Posterior cingulate gyrus (tissue), 11 donors: ENCODE measurements around the gene ADAR.

Source experiments
- DNase-seq, 10 donors: peaks; one replicate each; pipeline versions ENCODE4 v3.0.0 to v3.0.0-alpha.2; 2020 to 2021; ENCODE audit warnings: mixed read lengths in 3 of 10
- intact Hi-C: fragments of 100-400 bp; cut with DNase I; formaldehyde crosslinking; loops from one replicate; pipeline ENCODE4 v1.15.1; 2023

The ADAR gene

DNA sequence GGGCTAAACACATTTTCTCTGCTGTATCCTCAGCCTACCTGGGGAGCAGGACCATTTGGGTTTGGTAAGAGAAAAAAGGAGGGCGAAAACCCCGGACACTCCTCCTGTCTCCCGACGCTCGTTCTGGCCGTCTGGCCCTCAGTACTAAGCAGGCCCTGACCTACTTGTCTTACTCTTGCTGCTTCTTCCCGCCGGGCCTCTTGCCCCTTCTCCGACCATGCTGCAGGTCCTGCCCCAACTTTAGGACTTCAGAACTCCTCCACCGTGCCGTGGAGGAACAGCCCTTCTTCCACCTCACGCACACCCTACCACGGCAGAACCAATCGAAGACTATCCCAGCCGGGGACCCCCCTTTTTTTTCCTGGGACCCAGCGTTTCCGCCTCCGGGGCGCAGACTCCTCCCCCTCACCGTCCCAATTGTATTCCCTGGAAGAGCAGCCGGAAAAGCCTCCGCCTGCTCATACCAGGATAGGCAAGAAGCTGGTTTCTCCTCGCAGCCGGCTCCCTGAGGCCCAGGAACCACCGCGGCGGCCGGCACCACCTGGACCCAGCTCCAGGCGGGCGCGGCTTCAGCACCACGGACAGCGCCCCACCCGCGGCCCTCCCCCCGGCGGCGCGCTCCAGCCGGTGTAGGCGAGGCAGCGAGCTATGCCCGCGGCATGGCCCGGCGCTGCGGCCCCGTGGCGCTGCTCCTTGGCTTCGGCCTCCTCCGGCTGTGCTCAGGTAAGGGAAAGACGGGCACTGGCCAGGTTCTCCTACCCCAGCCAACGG, 40.4 kb downstream of the ADAR start, which contains the start of gene CHRNB2:
TSS of gene CHRNB2 (plus strand) at position 393 of the 771 bp plus-strand sequence. CDS start at position 660, 267 bp downstream.
- peak; percentile 52 to 94 (median 72) for DNase-seq
- intact Hi-C loops = loop anchor here (5.0 kb wide), 1 partner anchor 40 kb away; the partner anchor contains the start of gene ADAR

DNA sequence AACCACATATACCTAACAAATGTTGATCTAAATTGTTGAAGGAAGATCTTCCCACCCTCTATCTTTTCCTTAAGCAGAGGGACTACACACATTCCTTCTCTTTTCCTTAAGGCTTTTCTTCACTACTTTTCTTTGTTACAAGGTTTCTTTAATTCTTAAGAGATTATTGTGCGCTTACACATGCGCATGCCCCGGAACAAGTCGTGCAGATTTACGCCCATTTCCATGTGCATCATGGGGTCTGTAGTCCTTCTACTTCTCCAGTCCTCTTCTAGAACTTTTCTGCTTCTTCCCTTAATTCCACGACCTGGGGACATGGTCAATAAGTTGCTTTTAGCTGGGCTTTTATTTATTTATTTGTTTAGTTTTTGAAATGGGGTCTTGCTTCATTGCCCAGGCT, 42.1 kb downstream of the ADAR start:
- DNase-seq = no peak
- intact Hi-C loops = loop anchor here (5.0 kb wide), 1 partner anchor 41 kb away; the partner anchor contains the start of gene ADAR

DNA sequence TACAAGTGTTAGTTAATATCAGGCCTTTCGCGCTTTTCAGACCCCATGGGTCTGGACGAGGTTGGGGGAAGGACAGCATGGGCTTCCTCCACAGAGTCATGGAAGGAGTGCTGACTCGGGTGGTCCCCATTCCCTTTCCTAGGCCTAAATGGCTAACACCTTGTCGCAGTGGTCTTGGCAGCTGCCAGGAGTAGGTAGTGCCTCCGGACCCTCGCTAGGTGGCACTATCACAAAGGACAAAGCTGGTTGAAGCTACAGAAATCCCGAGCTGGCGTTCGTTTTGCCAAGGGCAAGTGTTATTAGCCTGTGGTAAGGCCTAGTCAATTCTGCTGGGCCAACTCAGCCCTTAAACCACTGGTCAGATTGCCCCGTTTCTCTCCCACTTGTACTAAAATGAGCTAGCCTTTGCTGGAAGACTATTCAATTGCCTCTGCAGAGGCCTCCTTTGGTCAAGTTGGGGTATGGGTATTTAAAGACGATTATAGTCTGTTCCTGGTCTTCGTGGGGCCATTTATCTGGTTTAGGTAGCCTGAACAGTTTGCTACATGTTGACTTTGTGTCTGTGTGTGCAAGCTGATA, 48.4 kb downstream of the ADAR start:
- peak; percentile 83 to 98 (median 88) for DNase-seq
- intact Hi-C loops = loop anchor here (1.0 to 10.0 kb wide), 7 partner anchors 67 to 505 kb away; partner anchors contain the start of genes CKS1B, EFNA4, KCNN3 and PMVK

DNA sequence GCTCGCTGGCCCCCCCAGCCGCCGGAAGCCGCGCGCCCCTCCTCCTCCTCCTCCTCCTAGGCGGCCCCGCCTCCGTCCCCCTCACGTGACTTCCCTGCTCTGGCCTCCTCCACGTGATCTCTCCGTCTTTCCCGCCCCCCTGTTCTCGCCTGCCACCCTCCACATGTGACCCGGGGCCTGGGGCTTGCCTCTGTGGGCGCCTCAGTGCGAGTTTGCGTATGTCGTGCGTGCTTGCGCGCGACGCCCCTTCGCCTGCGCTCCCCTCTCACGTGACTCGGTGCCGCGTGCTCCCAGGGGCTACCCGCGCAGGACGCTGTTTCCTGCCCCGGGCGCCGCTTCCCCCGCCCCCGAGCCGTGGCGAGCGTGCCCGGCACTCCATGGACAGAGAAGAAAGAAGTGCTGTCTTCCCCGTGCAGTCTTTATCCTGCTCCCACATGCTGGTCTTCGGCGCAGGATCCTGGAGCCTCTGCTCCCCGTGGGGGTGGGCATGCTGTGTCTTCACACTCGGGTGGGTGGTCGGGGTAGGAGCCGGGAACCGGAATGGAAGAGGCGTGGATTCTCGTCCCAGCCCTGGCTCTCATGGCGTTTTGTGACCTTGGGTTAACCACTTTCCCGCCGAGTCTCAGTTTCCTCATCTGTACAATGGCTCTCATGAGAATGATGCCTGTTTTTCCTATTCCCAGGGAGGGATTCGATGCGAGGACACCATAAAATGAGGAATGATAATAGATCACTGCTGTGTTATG, 49.1 kb downstream of the ADAR start:
- peak; percentile 98 to 100 (median 99) for DNase-seq
- intact Hi-C loops = loop anchor here (1.0 to 10.0 kb wide), 7 partner anchors 68 to 506 kb away; partner anchors contain the start of genes CKS1B, EFNA4, KCNN3 and PMVK

GRCh38 chr1:154557939-154558719, 49.9 kb downstream of the ADAR start, which contains the start of gene UBE2Q1:
TSS of gene UBE2Q1 (minus strand) at chr1:154558662. CDS start at chr1:154558553, 109 bp downstream.
- peak in 4 of 10 donors; percentile 26 to 90 (median 58) for DNase-seq
- intact Hi-C loops = loop anchor here (2.0 to 10.0 kb wide), 6 partner anchors 69 to 507 kb away; partner anchors contain the start of genes CKS1B, EFNA4, KCNN3 and PMVK

GRCh38 chr1:154557248-154557938, 50.6 kb downstream of the ADAR start:
- DNase-seq = no peak
- intact Hi-C loops = loop anchor here (10.0 kb wide), 2 partner anchors 417 to 507 kb away; partner anchors contain the start of genes CKS1B, EFNA4 and SHC1

- intact Hi-C loops = loop anchor here (10.0 kb wide), 2 partner anchors 418 to 508 kb away; partner anchors contain the start of genes CKS1B, EFNA4 and SHC1
Measured at GRCh38 chr1:154556422-154556821, 51.6 kb downstream of the ADAR start.

DNA sequence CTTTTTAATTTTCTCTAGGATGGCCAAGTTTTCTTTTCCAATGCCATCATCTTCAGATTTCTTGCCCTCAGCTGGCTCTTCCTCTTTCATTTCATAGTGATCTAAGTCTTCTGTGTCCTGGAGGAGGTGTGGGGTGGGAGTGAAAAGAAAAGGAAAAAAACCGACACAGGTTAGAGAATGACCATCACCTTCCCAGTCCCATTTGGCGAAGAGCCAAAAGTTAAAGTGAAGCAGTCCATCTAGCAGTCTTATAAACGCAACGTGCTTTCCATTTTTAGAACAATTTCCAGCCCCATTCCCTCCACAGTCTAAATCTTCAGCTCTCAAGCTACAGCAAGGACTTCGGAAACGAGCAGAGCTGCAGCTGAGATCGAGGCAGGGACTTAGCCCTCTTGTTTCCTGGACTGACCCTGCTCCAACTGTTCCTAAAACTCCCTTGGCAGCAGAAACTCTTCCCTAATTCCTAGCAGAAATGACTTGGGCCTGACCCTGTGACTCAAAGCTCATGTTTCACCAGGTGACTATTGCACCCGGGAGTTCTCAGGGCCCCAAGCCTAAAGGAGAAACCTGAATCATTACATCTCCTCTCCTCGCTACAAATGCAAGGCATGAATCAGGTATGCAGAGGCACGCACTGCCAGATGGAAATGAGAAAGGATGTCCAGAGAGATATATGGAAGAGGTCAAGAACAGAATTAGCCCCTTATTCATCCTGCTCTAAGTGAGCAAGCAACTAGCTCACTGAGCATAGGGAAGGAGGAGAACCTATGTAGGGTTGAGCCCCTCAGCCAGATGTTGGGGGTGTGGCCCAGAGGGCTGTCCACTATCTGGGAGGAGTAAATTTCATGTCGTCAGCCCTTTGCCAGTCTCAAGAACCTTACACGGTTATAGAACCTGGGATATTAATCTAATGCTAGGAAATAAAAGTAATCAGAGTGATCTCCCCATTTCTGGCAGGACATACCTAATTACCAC, 54.6 kb downstream of the ADAR start:
- no peak for DNase-seq
- intact Hi-C loops = loop anchor here (10.0 kb wide), 2 partner anchors 421 to 511 kb away; partner anchors contain the start of genes CKS1B, EFNA4 and SHC1

More at GRCh38 chr1:154556422-154556821, 51.6 kb downstream of the ADAR start:
- no peak for DNase-seq

GRCh38 chr1:154552036-154552435, 56.0 kb downstream of the ADAR start:
- no peak for DNase-seq
- intact Hi-C loops = loop anchor here (10.0 kb wide), 2 partner anchors 423 to 513 kb away; partner anchors contain the start of genes CKS1B, EFNA4 and SHC1

DNA sequence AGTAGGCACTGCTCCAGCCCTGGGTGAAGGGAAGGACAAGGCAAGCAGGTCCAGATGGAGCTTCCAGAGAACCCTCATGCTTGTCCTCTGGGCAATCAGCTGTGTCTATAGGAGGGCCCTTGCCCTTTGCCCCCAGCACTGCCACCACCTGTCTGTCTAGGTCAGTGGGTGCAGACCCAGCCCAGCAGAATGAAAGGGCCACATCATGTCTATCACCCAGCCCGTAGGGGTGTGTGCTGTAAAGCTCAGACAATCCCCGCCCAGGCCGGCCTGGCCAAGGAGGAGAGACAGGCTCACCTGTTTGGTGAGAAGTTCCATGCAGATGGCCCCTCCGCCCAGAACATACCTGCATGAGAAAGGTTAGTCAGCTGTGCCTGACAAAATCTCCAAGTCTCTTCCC, 56.5 kb downstream of the ADAR start:
- no peak for DNase-seq
- intact Hi-C loops = loop anchor here (10.0 kb wide), 2 partner anchors 423 to 513 kb away; partner anchors contain the start of genes CKS1B, EFNA4 and SHC1

GRCh38 chr1:154550657-154551056, 57.3 kb downstream of the ADAR start:
- intact Hi-C loops = loop anchor here (10.0 kb wide), 2 partner anchors 424 to 514 kb away; partner anchors contain the start of genes CKS1B, EFNA4 and SHC1
- no peak for DNase-seq

DNA sequence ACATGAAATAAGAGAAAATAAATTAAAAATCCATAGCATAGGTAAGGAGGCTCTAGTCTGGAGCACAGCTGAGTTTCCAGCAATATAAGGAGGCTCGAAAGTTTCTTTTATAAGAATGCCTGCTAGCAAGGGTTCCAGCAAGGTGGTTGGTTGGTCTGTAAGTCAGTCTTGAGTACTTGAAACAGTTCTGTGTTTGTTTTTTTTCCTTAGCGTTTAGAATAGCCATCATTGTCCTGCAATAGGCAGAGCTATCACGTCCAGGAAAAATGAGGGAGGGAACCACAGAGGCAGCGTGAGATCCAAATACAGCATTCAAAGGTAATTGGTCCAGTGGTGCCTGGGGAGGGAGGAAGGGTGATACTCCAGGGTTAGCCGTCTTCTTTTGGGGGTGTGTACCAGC, 57.9 kb downstream of the ADAR start:
- intact Hi-C loops = loop anchor here (10.0 kb wide), 2 partner anchors 425 to 515 kb away; partner anchors contain the start of genes CKS1B, EFNA4 and SHC1

DNA sequence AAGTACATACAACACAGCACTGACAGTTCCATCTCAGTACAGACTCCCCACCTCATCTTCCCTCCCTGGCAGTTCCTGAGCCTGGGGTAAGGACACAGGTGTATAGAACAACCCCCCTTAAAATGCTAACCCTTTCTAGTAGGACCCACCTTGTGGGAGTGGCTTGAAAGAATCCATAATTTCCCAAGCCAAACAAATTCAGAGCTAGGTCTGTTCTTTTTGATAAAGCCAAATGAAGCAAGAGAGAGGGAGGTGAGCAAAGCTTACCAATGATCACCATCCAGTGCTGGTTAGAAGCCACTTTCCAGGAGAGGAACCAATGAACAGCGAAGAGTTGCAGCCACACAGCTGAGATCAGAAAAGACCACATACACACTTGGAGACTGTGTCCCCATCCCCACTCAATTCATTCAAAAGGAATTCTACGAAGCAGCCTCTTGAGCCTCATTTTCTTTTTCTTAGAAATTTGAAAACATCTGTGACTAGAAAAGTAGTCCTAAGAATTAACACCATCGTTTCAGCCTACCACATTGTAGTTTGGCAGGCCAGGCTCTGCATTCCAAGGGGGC, 58.7 kb downstream of the ADAR start:
- intact Hi-C loops = no loop called here
- no peak for DNase-seq

More for the DNA sequence above, 57.9 kb downstream of the ADAR start:
- DNase-seq = no peak

DNA sequence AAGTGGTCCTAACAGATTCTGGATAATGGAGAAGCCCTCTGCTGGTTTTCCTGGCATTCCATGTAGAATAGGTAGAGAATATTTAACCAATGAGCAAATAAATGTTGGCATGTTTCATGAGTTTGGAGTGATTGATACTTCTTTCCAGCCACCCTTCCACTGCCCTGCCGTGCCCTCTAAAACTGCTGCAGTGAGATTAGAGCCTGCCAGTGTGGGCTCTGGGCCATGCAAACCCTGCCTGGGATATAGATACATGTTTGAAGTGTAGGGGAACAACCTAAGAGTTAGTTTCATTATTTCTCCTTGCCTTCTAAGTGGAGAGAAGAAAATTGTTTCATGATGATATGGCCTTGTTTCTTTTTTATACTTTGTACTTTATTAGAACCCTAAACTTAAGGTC, 60.0 kb downstream of the ADAR start:
- intact Hi-C loops = no loop called here
- DNase-seq = no peak

GRCh38 chr1:154547105-154547732, 60.8 kb downstream of the ADAR start:
- DNase-seq = no peak
- intact Hi-C loops = no loop called here
